GM21526 (cell line): Measurements from ENCODE around the gene ZNF562.
"Not testable (repeated sequence)": the region's sequence is repeated elsewhere in the genome, so short reads cannot be mapped to it uniquely, and the experiment has no call there.

Source experiments
- ATAC-seq: cut with Tn5 transposase; IDR thresholded peaks from one replicate; pipeline ENCODE4 v1.9.1; 2021; ENCODE audit warnings: moderate library complexity; ENCODE audit not compliant: unreplicated experiment, low FRiP score

The ZNF562 gene

GRCh38 chr19:9674663-9675357 lies at the start of gene ZNF562:
ZNF562 (minus strand) TSS chr19:9675100; CDS start chr19:9660744, 14,356 bp downstream.
- ATAC-seq, result peak; percentile 81

- ATAC-seq, result no peak
Observed at GRCh38 chr19:9724157-9724556, 49.3 kb upstream of the ZNF562 start.

- no peak for ATAC-seq
Observed at GRCh38 chr19:9721861-9722260, 47.0 kb upstream of the ZNF562 start.

- no peak for ATAC-seq
Observed at GRCh38 chr19:9720541-9720940, 45.6 kb upstream of the ZNF562 start.

- no peak for ATAC-seq
Observed at GRCh38 chr19:9711815-9712214, 36.9 kb upstream of the ZNF562 start.

GRCh38 chr19:9709305-9709704 lies 34.4 kb upstream of the ZNF562 start:
- no peak for ATAC-seq

- ATAC-seq, result no peak
Observed at GRCh38 chr19:9705836-9706235, 30.9 kb upstream of the ZNF562 start.

GRCh38 chr19:9702186-9702585 lies 27.3 kb upstream of the ZNF562 start:
- no peak for ATAC-seq

GRCh38 chr19:9700229-9700981 lies 25.5 kb upstream of the ZNF562 start:
- ATAC-seq, result no peak

- ATAC-seq, result not testable (repeated sequence)
Observed at GRCh38 chr19:9690301-9690700, 15.4 kb upstream of the ZNF562 start.

GRCh38 chr19:9679996-9680395 lies 5.1 kb upstream of the ZNF562 start:
- ATAC-seq, result not testable (repeated sequence)

GRCh38 chr19:9675358-9675901 lies 530 bp upstream of the ZNF562 start:
- ATAC-seq, result not testable (repeated sequence)

- no peak for ATAC-seq
Observed at GRCh38 chr19:9673912-9674662, 813 bp downstream of the ZNF562 start.

GRCh38 chr19:9672893-9673292 lies 2.0 kb downstream of the ZNF562 start:
- ATAC-seq, result no peak

- no peak for ATAC-seq
Observed at GRCh38 chr19:9671655-9672054, 3.2 kb downstream of the ZNF562 start.

- ATAC-seq, result no peak
Observed at GRCh38 chr19:9668544-9668943, 6.4 kb downstream of the ZNF562 start.

GRCh38 chr19:9667898-9668297 lies 7.0 kb downstream of the ZNF562 start:
- no peak for ATAC-seq

GRCh38 chr19:9658769-9659168 lies 16.1 kb downstream of the ZNF562 start:
- no peak for ATAC-seq

GRCh38 chr19:9653066-9653555 lies 21.8 kb downstream of the ZNF562 start:
- not testable (repeated sequence) for ATAC-seq

- not testable (repeated sequence) for ATAC-seq
Observed at GRCh38 chr19:9651464-9651863, 23.4 kb downstream of the ZNF562 start.

GRCh38 chr19:9650345-9650744 lies 24.6 kb downstream of the ZNF562 start:
- no peak for ATAC-seq
